Medulla oblongata (tissue), 1 donor: ENCODE results near the gene EXOSC3.

Experiments used
- DNase-seq: peaks from one replicate; pipeline ENCODE4 v3.0.0-alpha.2; 2015; ENCODE audit errors: extremely low spot score

Gene EXOSC3

GRCh38 chr9:37732086-37732741 is 52.6 kb downstream of the EXOSC3 start:
- no peak for DNase-seq

- no peak for DNase-seq
Measured at GRCh38 chr9:37730839-37731238, 54.0 kb downstream of the EXOSC3 start.

GRCh38 chr9:37730256-37730655 is 54.6 kb downstream of the EXOSC3 start:
- DNase-seq = no peak
